Skeletal muscle satellite cell (primary cell): Measurements from ENCODE around the gene SEC22B. TPM values are rescaled to one million over a fixed set of nuclear protein-coding genes. Genes with fewer than 3 reads are reported as not detected.
A peak's percentile ranks its signal among the peaks of the same experiment; 100 is the strongest.
"Not testable (repeated sequence)": the region's sequence is repeated elsewhere in the genome, so short reads cannot be mapped to it uniquely, and the experiment has no call there.

Source experiments
- H3K27me3 ChIP-seq: 2 replicates; pipeline ENCODE4 v1.7.0; 2013; ENCODE audit warnings: low read length; ENCODE audit not compliant: control insufficient read depth, insufficient read depth
- H3K36me3 ChIP-seq: 2 replicates; pipeline ENCODE4 v1.7.0; 2013; ENCODE audit warnings: mild to moderate bottlenecking, control low read depth, low read length; ENCODE audit not compliant: insufficient read depth
- H3K4me1 ChIP-seq: 2 replicates; pipeline ENCODE4 v1.7.0; 2013; ENCODE audit warnings: low read length; ENCODE audit not compliant: control insufficient read depth, insufficient read depth
- H3K4me2 ChIP-seq: 2 replicates; pipeline ENCODE4 v1.7.0; 2013; ENCODE audit warnings: mild to moderate bottlenecking, low read length
- H3K4me3 ChIP-seq: 2 replicates; pipeline ENCODE4 v1.7.0; 2013; ENCODE audit warnings: low read length
- H3K9ac ChIP-seq: 2 replicates; pipeline ENCODE4 v1.7.0; 2013; ENCODE audit warnings: mild to moderate bottlenecking, low read depth, low read length, moderate library complexity
- H3K9me3 ChIP-seq: replicated peaks from 2 replicates; pipeline ENCODE4 v1.7.0; 2013; ENCODE audit warnings: mild to moderate bottlenecking, control low read depth, low read length
- total RNA-seq: library from RNA; depleted of rRNA; stranded (reverse); fragments of >200 nt; gene quantifications from 2 replicates; pipeline ENCODE4 v1.2.3, GENCODE V29; 2012; rRNA removed

The SEC22B gene
- total RNA-seq: 66.6 and 79.3 TPM in 2 replicates

DNA sequence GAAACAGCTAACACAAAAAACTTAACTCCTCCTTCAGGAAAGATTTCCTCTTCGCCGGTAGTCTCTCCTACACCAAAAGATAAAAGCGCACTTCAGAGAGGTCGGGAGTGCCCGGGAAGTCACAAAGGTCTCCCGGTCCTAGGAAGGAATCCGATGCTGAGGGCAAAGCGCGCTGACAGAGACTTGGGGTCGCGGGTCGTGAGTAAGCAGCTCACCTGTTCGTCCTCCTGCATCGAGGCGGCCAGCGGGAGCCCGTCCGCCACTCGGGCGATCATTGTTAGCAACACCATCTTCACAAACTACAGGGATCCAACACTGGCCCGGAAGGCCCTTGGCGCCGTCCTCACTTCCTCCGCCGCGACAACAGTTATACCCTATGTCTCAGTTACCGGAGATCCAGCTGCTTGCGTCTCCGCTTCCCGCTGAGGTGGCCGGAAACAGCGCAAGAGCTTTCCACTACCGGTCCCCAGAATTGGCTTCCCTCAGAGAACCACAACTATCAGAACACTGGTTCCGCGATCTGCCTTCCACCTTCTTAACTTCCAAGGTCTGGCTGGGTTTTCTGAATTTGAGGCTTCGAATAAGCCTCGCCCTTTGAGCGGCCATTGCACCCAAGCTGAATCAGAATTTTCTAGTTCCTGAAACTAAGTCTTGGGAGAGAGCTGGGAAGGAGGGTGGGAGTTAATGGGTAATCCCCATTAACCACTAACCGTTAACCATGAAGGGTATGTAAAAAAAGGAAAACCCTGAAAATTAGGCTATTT lies at the start of gene SEC22B:
TSS of gene SEC22B (minus strand) at position 429 of the 764 bp plus-strand sequence. CDS start at position 290, 139 bp downstream.
- H3K4me2 ChIP-seq: peak within 1 kb of the TSS; percentile 76
- H3K4me3 ChIP-seq: peak within 1 kb of the TSS; percentile 79
- no peaks in the 10 kb centered on the region for H3K27me3 ChIP-seq
- H3K9ac ChIP-seq: peak within 1 kb of the TSS; percentile 96
- H3K9me3 ChIP-seq: no peaks in the 10 kb centered on the region
- no peaks in the 10 kb centered on the region for H3K36me3 ChIP-seq
- peaks cover 25% of the 10 kb centered on the region for H3K4me1 ChIP-seq

DNA sequence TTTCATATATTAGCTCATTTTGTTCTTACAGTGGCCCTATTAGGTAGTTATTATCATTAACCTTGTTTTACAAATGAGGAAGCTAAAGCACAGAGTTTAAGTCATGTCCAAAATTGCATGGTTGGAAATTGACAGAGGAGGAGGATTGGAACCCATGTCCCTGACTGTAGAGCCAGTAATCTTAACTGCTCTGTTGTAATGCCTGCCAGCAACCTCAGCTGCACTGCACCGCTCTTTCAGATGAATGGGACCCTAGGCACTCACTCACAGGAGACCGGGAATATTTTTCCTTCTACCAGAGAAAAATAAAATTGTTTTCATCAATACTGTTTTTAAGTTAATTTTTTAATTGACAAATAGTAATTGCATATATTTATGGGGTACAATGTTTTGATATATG lies 41.6 kb upstream of the SEC22B start:
- H3K4me2 ChIP-seq, H3K9me3 ChIP-seq, H3K4me3 ChIP-seq, H3K27me3 ChIP-seq, H3K9ac ChIP-seq, H3K4me1 ChIP-seq, H3K36me3 ChIP-seq: not testable (repeated sequence)

DNA sequence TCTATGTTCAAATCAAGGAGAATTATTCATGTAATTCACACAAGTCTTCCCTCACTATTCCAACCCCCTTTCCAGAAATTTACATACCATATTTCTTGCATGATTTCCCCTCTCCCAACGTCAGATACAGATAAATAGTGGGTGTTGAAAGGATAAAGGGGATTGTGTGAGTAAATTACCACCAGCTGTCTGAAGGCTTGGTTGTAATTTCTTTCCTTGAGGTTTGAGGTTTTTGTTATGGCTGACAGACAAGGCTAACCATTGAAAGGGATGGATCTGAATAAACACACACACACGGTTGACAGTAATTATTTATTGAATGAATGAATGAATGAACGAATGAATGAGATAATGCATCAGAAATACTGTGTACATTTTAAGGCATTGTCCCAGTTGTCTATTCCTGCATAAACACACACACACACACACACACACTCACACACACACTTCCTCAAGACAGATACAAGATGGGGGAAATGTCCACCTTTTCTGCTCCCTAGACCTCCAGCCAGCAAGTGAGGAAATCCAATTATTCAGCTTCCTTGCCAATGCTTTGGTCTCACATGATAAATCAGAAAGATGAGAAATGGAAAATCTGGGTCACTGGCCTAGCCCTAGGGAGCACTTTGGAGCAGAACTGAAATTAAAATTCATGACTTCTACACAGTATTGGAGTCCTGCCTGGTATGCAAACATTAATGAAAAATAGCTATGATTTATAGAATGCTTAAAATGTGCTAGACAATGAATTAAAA lies 41.0 kb upstream of the SEC22B start:
- H3K4me2 ChIP-seq, H3K9ac ChIP-seq, H3K9me3 ChIP-seq, H3K27me3 ChIP-seq, H3K36me3 ChIP-seq, H3K4me1 ChIP-seq, H3K4me3 ChIP-seq: not testable (repeated sequence)

DNA sequence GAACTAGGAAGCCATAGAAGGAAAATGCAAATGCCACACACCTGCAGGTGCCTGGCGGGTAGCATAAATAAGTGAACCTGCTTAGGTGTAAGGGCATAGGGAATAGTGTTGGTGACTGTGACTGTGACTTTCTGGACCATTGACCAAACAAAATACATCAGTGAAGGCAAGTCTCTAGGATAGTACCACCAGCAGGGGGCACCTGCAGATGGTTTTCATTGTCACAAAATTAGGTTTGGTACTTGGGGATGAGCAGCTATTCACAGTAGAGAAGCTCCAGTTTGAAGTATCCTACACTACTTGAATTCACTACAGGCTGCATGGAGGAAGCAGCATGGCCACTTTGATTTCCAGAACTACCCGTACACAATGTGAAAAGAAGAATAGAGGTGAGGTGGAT lies 37.3 kb upstream of the SEC22B start:
- not testable (repeated sequence) for H3K36me3 ChIP-seq, H3K9me3 ChIP-seq, H3K4me2 ChIP-seq, H3K4me1 ChIP-seq, H3K27me3 ChIP-seq, H3K4me3 ChIP-seq, H3K9ac ChIP-seq

DNA sequence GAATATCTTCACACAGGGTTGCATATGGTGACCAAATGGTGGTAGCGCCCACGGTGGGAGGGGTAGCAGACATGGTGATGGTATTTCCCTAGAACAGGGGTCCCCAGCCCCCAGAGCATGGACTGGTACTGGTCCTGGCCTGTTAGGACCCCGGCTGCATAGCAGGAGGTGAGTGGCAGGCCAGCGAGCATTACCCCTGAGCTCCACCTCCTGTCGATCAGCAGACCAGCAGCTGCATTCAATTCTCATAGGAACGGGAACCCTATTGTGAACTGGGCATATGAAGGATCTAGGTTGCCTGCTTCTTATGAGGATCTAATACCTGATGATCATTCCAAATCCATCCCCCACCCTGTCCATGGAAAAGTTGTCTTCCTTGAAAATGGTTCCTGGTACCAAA lies 34.4 kb upstream of the SEC22B start:
- H3K4me2 ChIP-seq, H3K4me1 ChIP-seq, H3K9ac ChIP-seq, H3K9me3 ChIP-seq, H3K4me3 ChIP-seq, H3K27me3 ChIP-seq, H3K36me3 ChIP-seq: not testable (repeated sequence)

DNA sequence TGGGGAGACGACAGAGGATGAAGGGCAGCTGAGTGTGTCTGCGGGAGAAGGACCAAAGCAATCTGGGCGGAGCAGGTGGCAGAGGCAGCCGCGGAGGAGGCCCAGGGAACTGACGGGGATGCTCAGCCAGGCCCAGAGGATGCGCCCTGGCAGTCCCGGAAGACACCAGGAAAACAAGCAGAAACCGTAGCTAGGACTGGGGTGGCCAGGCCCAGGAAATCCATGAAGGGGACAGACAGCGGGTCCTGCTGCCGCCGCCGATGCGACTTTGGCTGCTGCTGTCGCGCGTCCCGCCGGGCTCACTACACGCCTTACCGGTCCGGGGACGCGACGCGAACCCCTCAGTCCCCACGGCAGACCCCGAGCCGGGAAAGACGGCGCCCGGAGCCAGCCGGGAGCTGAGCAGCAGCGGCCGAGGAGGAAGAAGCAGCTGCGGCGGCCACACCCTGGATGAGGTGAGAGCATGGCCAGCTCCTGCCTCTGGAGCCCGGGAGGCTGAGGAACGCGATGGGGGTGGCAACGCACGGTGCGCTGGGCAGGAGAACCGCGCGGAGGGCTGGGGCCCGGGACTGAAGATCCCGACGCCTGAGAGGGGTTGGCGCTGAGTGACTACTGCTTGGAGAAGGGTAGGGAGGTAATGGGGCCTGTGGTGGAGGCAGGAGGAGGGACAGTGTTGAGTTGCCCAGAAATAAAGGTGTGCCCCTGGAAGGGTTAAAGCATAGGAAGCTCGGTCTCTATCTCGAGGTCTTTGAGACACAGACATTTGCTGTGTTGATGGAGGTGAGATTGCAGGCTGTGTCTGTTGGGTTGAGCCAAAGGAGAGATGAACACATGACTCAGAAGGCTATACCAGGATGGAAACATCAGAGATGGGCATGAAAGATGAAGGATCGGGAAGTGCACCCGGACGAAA lies 20.8 kb upstream of the SEC22B start:
- H3K36me3 ChIP-seq, H3K4me1 ChIP-seq, H3K9me3 ChIP-seq, H3K27me3 ChIP-seq: not testable (repeated sequence)
- peak overlapping the region; percentile 71 for H3K4me3 ChIP-seq
- peak overlapping the region; percentile 75 for H3K9ac ChIP-seq
- H3K4me2 ChIP-seq: peak overlapping the region; percentile 74

DNA sequence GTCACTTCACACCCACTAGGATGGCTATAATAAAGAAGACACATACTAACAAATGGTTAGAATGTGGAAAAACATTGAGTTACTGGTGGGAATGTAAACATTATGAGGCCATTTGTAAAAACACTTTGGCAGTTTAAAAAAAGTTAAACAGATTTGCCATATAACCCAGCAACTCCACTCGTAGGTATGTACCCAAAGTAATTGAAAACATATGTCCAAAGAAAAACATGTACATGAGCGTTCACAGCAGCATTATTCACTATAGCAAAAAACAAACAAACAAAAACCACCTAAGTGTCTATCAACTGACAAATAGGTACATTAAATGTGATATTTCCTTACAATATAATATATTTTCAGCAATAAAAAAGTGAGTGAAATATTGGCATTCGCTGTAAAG lies 12.3 kb upstream of the SEC22B start:
- H3K4me2 ChIP-seq, H3K9me3 ChIP-seq, H3K36me3 ChIP-seq, H3K4me3 ChIP-seq, H3K27me3 ChIP-seq, H3K9ac ChIP-seq, H3K4me1 ChIP-seq: not testable (repeated sequence)

DNA sequence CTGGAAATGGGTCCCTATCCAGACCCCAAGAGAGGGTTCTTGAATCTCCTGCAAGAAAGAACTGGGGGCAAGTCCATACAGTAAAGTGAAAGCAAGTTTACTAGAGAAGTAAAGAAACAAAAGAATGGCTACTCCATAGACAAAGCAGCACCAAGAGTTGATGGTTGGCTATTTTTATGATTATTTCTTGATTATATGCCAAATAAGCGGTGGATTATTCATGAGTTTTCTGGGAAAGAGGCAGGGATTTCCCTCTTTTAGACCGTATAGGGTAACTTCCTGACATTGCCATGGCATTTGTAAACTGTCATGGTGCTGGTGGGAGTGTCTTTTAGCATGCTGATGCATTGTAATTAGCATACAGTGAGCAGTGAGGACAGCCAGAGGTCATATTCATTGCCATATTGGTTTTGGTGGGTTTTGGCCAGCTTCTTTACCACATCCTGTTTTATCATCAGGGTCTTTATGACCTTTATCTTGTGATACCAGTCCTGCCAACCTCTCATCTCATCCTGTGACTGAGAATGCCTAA lies 5.9 kb upstream of the SEC22B start:
- not testable (repeated sequence) for H3K27me3 ChIP-seq, H3K9ac ChIP-seq, H3K9me3 ChIP-seq, H3K4me3 ChIP-seq, H3K36me3 ChIP-seq, H3K4me2 ChIP-seq
- H3K4me1 ChIP-seq: peaks cover 22% of the 10 kb centered on the region

DNA sequence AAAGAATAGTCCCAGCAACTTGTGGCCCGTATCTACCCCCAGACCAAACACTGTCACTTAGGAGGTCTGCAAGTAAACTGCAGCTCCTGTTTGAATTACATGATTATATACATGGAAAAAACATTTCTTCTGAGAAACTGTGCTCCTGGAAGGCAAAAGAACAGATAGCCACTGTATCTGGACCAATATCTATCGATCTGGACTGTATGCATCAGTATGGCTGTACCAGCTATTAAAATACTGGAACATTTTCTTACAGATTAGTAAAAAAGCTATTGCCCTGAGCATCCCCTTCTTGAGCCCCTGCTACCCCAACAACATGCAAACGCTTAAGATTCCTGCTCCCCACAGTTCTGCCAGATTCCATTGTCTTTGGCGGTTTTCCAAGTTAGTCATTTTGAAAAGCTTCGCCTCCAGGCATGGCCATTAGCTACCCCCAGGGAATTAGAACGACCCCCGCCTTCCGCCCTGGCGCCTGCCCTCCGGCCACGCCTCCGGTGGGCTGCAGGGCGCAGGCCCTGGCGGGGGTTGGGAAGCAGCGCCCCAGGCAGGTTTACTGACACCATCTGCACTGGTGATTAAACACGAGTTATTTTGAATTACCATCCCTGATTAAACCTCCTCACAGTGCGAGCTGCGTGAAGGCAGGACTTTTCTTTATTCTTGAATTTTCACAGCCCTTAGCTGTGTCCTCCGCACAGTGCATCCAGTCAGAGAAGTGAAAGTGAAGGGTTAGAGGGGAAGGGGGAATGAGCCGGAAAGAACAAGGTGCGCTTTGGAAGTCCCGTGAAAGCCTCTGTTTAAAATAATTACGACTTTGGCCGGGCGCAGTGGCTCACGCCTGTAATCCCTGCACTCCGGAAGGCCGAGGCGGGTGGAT lies 3.7 kb upstream of the SEC22B start:
- H3K9me3 ChIP-seq, H3K36me3 ChIP-seq, H3K27me3 ChIP-seq: not testable (repeated sequence)
- H3K4me3 ChIP-seq: peak overlapping the region; percentile 23
- H3K9ac ChIP-seq: peak overlapping the region; percentile 81
- H3K4me2 ChIP-seq: peak overlapping the region; percentile 69
- H3K4me1 ChIP-seq: peaks cover 25% of the 10 kb centered on the region

DNA sequence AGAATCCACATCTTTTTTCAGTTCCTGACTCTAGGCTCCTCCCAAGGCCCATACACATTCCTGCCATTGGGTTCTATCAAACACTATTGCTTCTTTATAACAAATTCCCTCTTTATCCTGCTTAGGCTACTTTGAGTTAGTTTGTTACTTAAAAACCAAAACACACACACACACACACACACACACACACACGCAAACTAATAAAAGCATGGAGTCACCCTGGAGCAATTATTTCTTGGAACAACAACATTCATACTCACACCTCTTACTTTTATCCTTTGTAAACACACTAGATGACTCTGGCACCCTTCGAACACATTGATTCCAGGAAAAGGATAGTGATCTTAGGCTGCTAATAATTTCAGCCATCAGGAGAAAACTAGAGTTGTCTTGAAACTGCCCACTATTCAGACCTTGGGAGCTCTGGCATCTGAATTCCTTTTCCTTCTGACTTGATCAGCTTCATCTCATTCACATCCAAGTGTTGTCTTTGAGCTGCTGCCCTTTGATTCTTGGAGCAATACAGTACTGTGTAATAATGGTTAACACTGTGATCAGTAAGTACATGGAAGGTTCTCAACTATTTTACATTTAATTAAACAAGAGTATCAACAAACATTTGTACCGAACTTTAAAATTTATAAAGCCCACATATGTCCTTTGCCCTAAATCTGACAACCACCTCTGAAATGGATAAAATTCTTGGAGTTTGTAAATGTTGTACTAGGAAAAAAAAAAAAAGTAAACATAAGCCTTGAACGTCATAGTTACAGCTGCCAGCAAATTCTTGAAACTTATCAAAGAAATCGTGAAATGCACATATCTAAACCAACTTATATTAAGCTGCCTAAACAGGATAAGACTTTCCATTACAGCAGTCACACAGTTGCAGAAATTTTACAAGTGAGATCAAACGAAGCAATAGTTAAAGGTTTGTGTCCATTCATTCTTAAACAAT lies 2.8 kb upstream of the SEC22B start:
- peak overlapping the region; percentile 81 for H3K9ac ChIP-seq
- peaks cover 25% of the 10 kb centered on the region for H3K4me1 ChIP-seq
- H3K4me3 ChIP-seq: peak overlapping the region; percentile 23
- H3K27me3 ChIP-seq: no peaks in the 10 kb centered on the region
- no peaks in the 10 kb centered on the region for H3K9me3 ChIP-seq
- H3K36me3 ChIP-seq: no peaks in the 10 kb centered on the region
- H3K4me2 ChIP-seq: peak overlapping the region; percentile 69
